ENCODE measurements around the gene S100A7A. TPM values are rescaled to one million over a fixed set of nuclear protein-coding genes. Genes with fewer than 3 reads are reported as not detected.
"Not testable (repeated sequence)": the region's sequence is repeated elsewhere in the genome, so short reads cannot be mapped to it uniquely, and the experiment has no call there.

The S100A7A gene
- total RNA-seq, 1 donor from 2014 or later, result not detected

DNA sequence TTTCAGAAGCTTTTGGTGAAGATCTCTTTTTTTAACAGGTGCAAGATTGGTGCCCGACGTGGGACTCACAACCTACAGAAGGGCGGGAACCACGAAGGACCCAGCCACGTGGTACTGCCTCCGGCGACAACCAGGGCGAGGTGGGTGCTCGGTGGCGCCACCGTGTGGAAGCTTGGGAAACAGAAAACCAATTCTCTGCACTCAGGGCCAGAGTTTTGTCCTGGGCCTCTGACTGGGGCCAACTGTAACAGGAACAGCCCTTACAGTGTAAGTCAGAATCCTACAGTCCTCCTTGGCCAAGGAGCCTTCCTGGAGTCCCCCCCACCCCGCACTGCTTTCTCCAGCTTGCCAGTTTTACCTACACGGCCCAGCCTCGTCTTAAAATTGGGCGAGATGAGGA, 11.6 kb upstream of the S100A7A start:
- Mint-ChIP-seq H3K4me1 (ENCODE audit: low read depth, unreplicated experiment) (no peaks in the 10 kb centered on the region), H3K27me3 (ENCODE audit: low read depth, unreplicated experiment) (peaks cover 50% of the 10 kb centered on the region), H3K9me3 (ENCODE audit: unreplicated experiment) (peaks cover 5% of the 10 kb centered on the region), H3K36me3 (ENCODE audit: low read depth, unreplicated experiment) (peaks cover 4% of the 10 kb centered on the region), H3K27ac (ENCODE audit: unreplicated experiment) (no peak overlapping the region), H3K4me3 (ENCODE audit: unreplicated experiment) (no peak overlapping the region)
- no peak overlapping the region for H3K4me2 ChIP-seq (ENCODE audit: low read length)
- DNase-seq (ENCODE audit: low read depth) (no peak), FAIRE-seq (no peak)
- no peak for TF ChIP-seq EZH2 (IDR thresholded peaks at IDR 0.05; ENCODE audit: insufficient read depth, low read length)
- TF ChIP-seq, protein P1, sequence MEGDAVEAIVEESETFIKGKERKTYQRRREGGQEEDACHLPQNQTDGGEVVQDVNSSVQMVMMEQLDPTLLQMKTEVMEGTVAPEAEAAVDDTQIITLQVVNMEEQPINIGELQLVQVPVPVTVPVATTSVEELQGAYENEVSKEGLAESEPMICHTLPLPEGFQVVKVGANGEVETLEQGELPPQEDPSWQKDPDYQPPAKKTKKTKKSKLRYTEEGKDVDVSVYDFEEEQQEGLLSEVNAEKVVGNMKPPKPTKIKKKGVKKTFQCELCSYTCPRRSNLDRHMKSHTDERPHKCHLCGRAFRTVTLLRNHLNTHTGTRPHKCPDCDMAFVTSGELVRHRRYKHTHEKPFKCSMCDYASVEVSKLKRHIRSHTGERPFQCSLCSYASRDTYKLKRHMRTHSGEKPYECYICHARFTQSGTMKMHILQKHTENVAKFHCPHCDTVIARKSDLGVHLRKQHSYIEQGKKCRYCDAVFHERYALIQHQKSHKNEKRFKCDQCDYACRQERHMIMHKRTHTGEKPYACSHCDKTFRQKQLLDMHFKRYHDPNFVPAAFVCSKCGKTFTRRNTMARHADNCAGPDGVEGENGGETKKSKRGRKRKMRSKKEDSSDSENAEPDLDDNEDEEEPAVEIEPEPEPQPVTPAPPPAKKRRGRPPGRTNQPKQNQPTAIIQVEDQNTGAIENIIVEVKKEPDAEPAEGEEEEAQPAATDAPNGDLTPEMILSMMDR (IDR thresholded peaks at IDR 0.05; ENCODE audit: insufficient read depth, low read depth, low read length), result peak; percentile 12
- no peak overlapping the region for H3K9ac ChIP-seq (ENCODE audit: low read length)
- no peaks in the 10 kb centered on the region for H4K20me1 ChIP-seq (ENCODE audit: insufficient read depth, low read length)
- H3K27ac ChIP-seq (ENCODE audit: low read depth, low read length), result no peak overlapping the region
- H3K79me2 ChIP-seq (ENCODE audit: insufficient read depth, low read length), result no peaks in the 10 kb centered on the region
- H3K36me3 ChIP-seq (ENCODE audit: insufficient read depth, low read length), result no peaks in the 10 kb centered on the region
- no peak overlapping the region for H3K4me3 ChIP-seq (ENCODE audit: insufficient read depth, low read depth, low read length)
- H3K4me1 ChIP-seq (ENCODE audit: insufficient read depth, low read length), result no peaks in the 10 kb centered on the region
- H2AFZ ChIP-seq (ENCODE audit: low read depth, low read length), result no peak overlapping the region
- no peaks in the 10 kb centered on the region for H3K27me3 ChIP-seq (ENCODE audit: insufficient read depth, low read length)
- H3K9me3 ChIP-seq (ENCODE audit: insufficient read depth, low read depth, low read length), result no peaks in the 10 kb centered on the region

DNA sequence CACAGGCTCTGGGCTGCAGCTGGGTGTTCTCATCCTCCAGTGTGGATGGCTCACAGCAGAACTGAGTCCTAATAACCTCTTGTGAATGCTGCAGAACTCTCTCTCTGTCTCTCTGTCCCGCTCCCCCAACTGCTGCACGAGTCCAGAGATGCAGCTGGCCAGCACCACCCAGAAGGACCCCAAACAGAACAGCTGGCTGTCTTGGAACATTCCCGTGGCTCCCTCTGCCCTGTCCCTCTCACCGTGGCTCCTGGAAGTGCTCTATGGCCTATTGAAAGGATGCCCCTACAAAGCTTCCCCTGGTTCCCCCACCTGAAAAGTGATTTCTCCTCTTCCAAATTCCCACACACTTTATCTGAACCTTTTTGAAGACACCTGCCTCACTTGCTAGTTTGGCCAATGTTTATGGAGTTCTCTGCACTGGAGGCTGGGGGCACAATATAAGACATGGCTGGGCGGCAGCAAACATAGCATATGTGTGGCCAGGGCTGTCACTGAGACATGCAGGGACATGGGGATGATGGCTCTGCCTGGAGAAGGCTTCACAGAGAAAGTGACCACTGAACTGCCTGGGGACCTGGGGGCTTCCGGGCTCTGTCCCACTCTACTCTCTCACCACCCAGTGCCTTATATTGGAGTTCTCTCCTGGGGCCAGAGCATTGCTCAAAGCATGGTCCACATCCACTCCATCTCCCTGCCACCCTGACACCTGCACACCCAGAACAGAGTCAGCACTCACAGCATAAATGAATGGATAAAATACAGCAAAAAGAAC, 10.3 kb upstream of the S100A7A start:
- not testable (repeated sequence) for H4K20me1 ChIP-seq (ENCODE audit: insufficient read depth, low read length); H3K27ac ChIP-seq (ENCODE audit: low read depth, low read length); H3K9me3 Mint-ChIP-seq (ENCODE audit: unreplicated experiment); H3K4me2 ChIP-seq (ENCODE audit: low read length); H3K4me3 ChIP-seq (ENCODE audit: insufficient read depth, low read depth, low read length); H3K4me1 ChIP-seq (ENCODE audit: insufficient read depth, low read length); H3K27me3 ChIP-seq (ENCODE audit: insufficient read depth, low read length); H3K4me1 Mint-ChIP-seq (ENCODE audit: low read depth, unreplicated experiment); H3K36me3 ChIP-seq (ENCODE audit: insufficient read depth, low read length); H2AFZ ChIP-seq (ENCODE audit: low read depth, low read length); DNase-seq (ENCODE audit: low read depth); H3K9me3 ChIP-seq (ENCODE audit: insufficient read depth, low read depth, low read length); FAIRE-seq; H3K36me3 Mint-ChIP-seq (ENCODE audit: low read depth, unreplicated experiment); H3K4me3 Mint-ChIP-seq (ENCODE audit: unreplicated experiment); H3K9ac ChIP-seq (ENCODE audit: low read length); H3K79me2 ChIP-seq (ENCODE audit: insufficient read depth, low read length); H3K27ac Mint-ChIP-seq (ENCODE audit: unreplicated experiment)
- peaks cover 54% of the 10 kb centered on the region for H3K27me3 Mint-ChIP-seq (ENCODE audit: low read depth, unreplicated experiment)

DNA sequence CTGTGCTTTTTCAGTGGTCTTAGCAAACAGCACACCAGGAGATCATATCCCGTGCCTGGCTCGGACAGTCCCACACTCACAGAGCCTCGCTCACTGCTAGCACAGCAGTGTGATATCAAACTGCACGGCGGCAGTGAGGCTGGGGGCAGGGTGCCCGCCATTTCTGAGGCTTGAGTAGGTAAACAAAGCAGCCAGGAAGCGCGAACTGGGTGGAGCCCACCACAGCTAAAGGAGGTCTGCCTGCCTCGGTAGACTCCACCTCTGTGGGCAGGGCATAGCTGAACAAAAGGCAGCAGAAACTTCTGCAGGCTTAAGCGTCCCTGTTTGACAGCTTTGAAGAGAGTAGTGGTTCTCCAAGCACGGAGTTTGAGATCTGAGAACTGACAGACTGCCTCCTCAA, 9.0 kb upstream of the S100A7A start:
- not testable (repeated sequence) for DNase-seq (ENCODE audit: low read depth); H3K27me3 ChIP-seq (ENCODE audit: insufficient read depth, low read length); H2AFZ ChIP-seq (ENCODE audit: low read depth, low read length); H3K4me3 ChIP-seq (ENCODE audit: insufficient read depth, low read depth, low read length); H3K4me1 Mint-ChIP-seq (ENCODE audit: low read depth, unreplicated experiment); H3K4me1 ChIP-seq (ENCODE audit: insufficient read depth, low read length); FAIRE-seq; H3K4me2 ChIP-seq (ENCODE audit: low read length); H4K20me1 ChIP-seq (ENCODE audit: insufficient read depth, low read length); H3K36me3 Mint-ChIP-seq (ENCODE audit: low read depth, unreplicated experiment); H3K4me3 Mint-ChIP-seq (ENCODE audit: unreplicated experiment); H3K36me3 ChIP-seq (ENCODE audit: insufficient read depth, low read length); H3K9ac ChIP-seq (ENCODE audit: low read length); H3K27ac Mint-ChIP-seq (ENCODE audit: unreplicated experiment); H3K9me3 ChIP-seq (ENCODE audit: insufficient read depth, low read depth, low read length); H3K27ac ChIP-seq (ENCODE audit: low read depth, low read length); H3K79me2 ChIP-seq (ENCODE audit: insufficient read depth, low read length)
- peaks cover 48% of the 10 kb centered on the region for H3K27me3 Mint-ChIP-seq (ENCODE audit: low read depth, unreplicated experiment)
- H3K9me3 Mint-ChIP-seq (ENCODE audit: unreplicated experiment), result peaks cover 12% of the 10 kb centered on the region

DNA sequence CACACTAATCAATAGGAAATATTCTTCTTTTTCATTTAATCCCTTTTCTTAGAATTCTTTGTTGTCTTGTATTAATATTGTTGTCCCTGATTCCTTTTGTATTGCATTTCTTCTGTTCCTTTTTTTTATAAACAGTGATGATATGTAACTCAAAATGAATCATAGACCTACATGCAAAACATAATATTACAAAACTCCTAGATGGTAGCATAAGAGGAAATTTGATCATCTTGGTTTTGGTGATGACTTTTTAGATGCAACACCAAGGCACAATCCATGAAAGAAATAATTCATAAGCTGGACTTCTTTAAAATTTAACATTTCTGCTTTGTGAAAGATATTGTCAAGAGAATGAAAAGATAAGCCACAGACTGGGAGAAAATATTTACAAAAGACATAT, 2.4 kb upstream of the S100A7A start:
- not testable (repeated sequence) for DNase-seq (ENCODE audit: low read depth); H3K4me2 ChIP-seq (ENCODE audit: low read length); FAIRE-seq; H3K4me3 ChIP-seq (ENCODE audit: insufficient read depth, low read depth, low read length); H3K27ac ChIP-seq (ENCODE audit: low read depth, low read length); H3K79me2 ChIP-seq (ENCODE audit: insufficient read depth, low read length); H3K4me1 ChIP-seq (ENCODE audit: insufficient read depth, low read length); H3K4me1 Mint-ChIP-seq (ENCODE audit: low read depth, unreplicated experiment); H3K27ac Mint-ChIP-seq (ENCODE audit: unreplicated experiment); H3K36me3 Mint-ChIP-seq (ENCODE audit: low read depth, unreplicated experiment); H2AFZ ChIP-seq (ENCODE audit: low read depth, low read length); H4K20me1 ChIP-seq (ENCODE audit: insufficient read depth, low read length); H3K27me3 ChIP-seq (ENCODE audit: insufficient read depth, low read length); H3K4me3 Mint-ChIP-seq (ENCODE audit: unreplicated experiment); H3K9ac ChIP-seq (ENCODE audit: low read length); H3K9me3 ChIP-seq (ENCODE audit: insufficient read depth, low read depth, low read length); H3K36me3 ChIP-seq (ENCODE audit: insufficient read depth, low read length)
- H3K9me3 Mint-ChIP-seq (ENCODE audit: unreplicated experiment), result peaks cover 12% of the 10 kb centered on the region
- peaks cover 40% of the 10 kb centered on the region for H3K27me3 Mint-ChIP-seq (ENCODE audit: low read depth, unreplicated experiment)
